Measurements from ENCODE around the gene PTPRT.

DNA sequence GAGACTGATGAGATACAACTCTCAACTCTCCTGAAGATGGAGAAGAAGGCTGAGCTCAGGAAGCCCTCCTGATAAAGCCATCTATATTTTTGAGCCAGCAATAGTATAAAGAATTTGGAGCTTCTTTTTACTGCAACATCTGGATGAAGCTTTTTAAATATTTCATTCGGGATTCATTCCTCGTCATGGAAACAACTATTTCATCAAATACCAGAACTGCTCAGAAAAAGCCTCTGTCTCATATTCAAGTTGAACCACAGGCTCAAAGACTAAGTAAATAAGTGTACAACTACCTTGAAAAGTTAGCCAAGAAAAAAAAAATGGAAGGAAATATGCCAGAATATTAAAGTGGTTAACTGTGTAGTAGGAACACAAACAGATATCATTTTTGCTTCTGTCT lies 37.8 kb downstream of the PTPRT start:
- no peak for TF ChIP-seq POLR2A (IDR thresholded peaks at IDR 0.05)
- TF ChIP-seq CTCF (IDR thresholded peaks at IDR 0.05), result no peak
